Mononuclear cell (primary cell): ENCODE results near the gene LIX1. TPM values are rescaled to one million over a fixed set of nuclear protein-coding genes. Genes with fewer than 3 reads are reported as not detected.

Source experiments
- H3K27me3 ChIP-seq: 2 replicates; pipeline ENCODE4 v1.6.0; 2011; ENCODE audit warnings: low read length, control low read depth; ENCODE audit not compliant: insufficient read depth
- H3K4me1 ChIP-seq: 2 replicates; pipeline ENCODE4 v1.5.1; 2011; ENCODE audit warnings: mild to moderate bottlenecking, low read length, control low read depth; ENCODE audit not compliant: insufficient read depth
- H3K4me3 ChIP-seq: 2 replicates; pipeline ENCODE4 v1.5.1; 2011; ENCODE audit warnings: mild to moderate bottlenecking, low read length, moderate library complexity
- H3K9me3 ChIP-seq: 2 replicates; pipeline ENCODE4 v1.5.1; 2011; ENCODE audit warnings: low read depth, mild to moderate bottlenecking, control low read depth, low read length
- total RNA-seq: library from RNA; depleted of rRNA; stranded (reverse); fragments of >200 nt; gene quantifications from one replicate; pipeline ENCODE4 v1.2.3, GENCODE V29; 2012

The LIX1 gene
- total RNA-seq, 1 donor = not detected

GRCh38 chr5:97127727-97128126, 14.7 kb downstream of the LIX1 start:
- Histone ChIP-seq H3K4me3 (no peak overlapping the region), H3K4me1 (no peaks in the 10 kb centered on the region), H3K9me3 (no peaks in the 10 kb centered on the region), H3K27me3 (no peaks in the 10 kb centered on the region)

GRCh38 chr5:97125125-97125683, 17.2 kb downstream of the LIX1 start:
- no peak overlapping the region for H3K4me3 ChIP-seq
- H3K9me3 ChIP-seq = no peaks in the 10 kb centered on the region
- no peaks in the 10 kb centered on the region for H3K27me3 ChIP-seq
- H3K4me1 ChIP-seq = no peaks in the 10 kb centered on the region

- Histone ChIP-seq H3K4me1 (no peaks in the 10 kb centered on the region), H3K27me3 (no peaks in the 10 kb centered on the region), H3K9me3 (no peaks in the 10 kb centered on the region), H3K4me3 (no peak overlapping the region)
Observed at GRCh38 chr5:97124335-97124734, 18.1 kb downstream of the LIX1 start.

GRCh38 chr5:97121848-97122247, 20.6 kb downstream of the LIX1 start:
- no peak overlapping the region for H3K4me3 ChIP-seq
- no peaks in the 10 kb centered on the region for H3K27me3 ChIP-seq
- H3K9me3 ChIP-seq = no peaks in the 10 kb centered on the region
- peaks cover 7% of the 10 kb centered on the region for H3K4me1 ChIP-seq

- Histone ChIP-seq H3K27me3 (no peaks in the 10 kb centered on the region), H3K4me1 (peaks cover 7% of the 10 kb centered on the region), H3K9me3 (no peaks in the 10 kb centered on the region), H3K4me3 (no peak overlapping the region)
Observed at GRCh38 chr5:97120195-97120594, 22.2 kb downstream of the LIX1 start.

- Histone ChIP-seq H3K4me3 (no peak overlapping the region), H3K4me1 (peaks cover 7% of the 10 kb centered on the region), H3K9me3 (no peaks in the 10 kb centered on the region), H3K27me3 (no peaks in the 10 kb centered on the region)
Observed at GRCh38 chr5:97119007-97119390, 23.4 kb downstream of the LIX1 start.

GRCh38 chr5:97118261-97119006, 24.0 kb downstream of the LIX1 start:
- Histone ChIP-seq H3K4me1 (peaks cover 7% of the 10 kb centered on the region), H3K27me3 (no peaks in the 10 kb centered on the region), H3K9me3 (no peaks in the 10 kb centered on the region), H3K4me3 (no peak overlapping the region)

- H3K27me3 ChIP-seq = no peaks in the 10 kb centered on the region
- H3K4me3 ChIP-seq = no peak overlapping the region
- no peaks in the 10 kb centered on the region for H3K9me3 ChIP-seq
- H3K4me1 ChIP-seq = peaks cover 7% of the 10 kb centered on the region
Observed at GRCh38 chr5:97115932-97116331, 26.5 kb downstream of the LIX1 start.

- Histone ChIP-seq H3K27me3 (no peaks in the 10 kb centered on the region), H3K4me1 (no peaks in the 10 kb centered on the region), H3K4me3 (no peak overlapping the region), H3K9me3 (no peaks in the 10 kb centered on the region)
Observed at GRCh38 chr5:97112230-97112629, 30.2 kb downstream of the LIX1 start.

GRCh38 chr5:97111616-97112015, 30.8 kb downstream of the LIX1 start:
- no peaks in the 10 kb centered on the region for H3K27me3 ChIP-seq
- no peaks in the 10 kb centered on the region for H3K9me3 ChIP-seq
- H3K4me3 ChIP-seq = no peak overlapping the region
- H3K4me1 ChIP-seq = no peaks in the 10 kb centered on the region

- Histone ChIP-seq H3K9me3 (no peaks in the 10 kb centered on the region), H3K27me3 (no peaks in the 10 kb centered on the region), H3K4me3 (no peak overlapping the region), H3K4me1 (no peaks in the 10 kb centered on the region)
Observed at GRCh38 chr5:97111004-97111403, 31.4 kb downstream of the LIX1 start.

- Histone ChIP-seq H3K4me3 (no peak overlapping the region), H3K4me1 (no peaks in the 10 kb centered on the region), H3K9me3 (no peaks in the 10 kb centered on the region), H3K27me3 (no peaks in the 10 kb centered on the region)
Observed at GRCh38 chr5:97107318-97107717, 35.1 kb downstream of the LIX1 start.

- Histone ChIP-seq H3K9me3 (no peaks in the 10 kb centered on the region), H3K27me3 (no peaks in the 10 kb centered on the region), H3K4me1 (no peaks in the 10 kb centered on the region), H3K4me3 (no peak overlapping the region)
Observed at GRCh38 chr5:97106216-97106581, 36.2 kb downstream of the LIX1 start.

GRCh38 chr5:97105501-97106215, 36.8 kb downstream of the LIX1 start:
- H3K4me1 ChIP-seq = no peaks in the 10 kb centered on the region
- no peaks in the 10 kb centered on the region for H3K9me3 ChIP-seq
- no peak overlapping the region for H3K4me3 ChIP-seq
- H3K27me3 ChIP-seq = no peaks in the 10 kb centered on the region

- Histone ChIP-seq H3K27me3 (no peaks in the 10 kb centered on the region), H3K4me3 (no peak overlapping the region), H3K9me3 (no peaks in the 10 kb centered on the region)
Observed at GRCh38 chr5:97102010-97102470, 40.4 kb downstream of the LIX1 start.

More at GRCh38 chr5:97102010-97102470, 40.4 kb downstream of the LIX1 start:
- peaks cover 13% of the 10 kb centered on the region for H3K4me1 ChIP-seq
